Left ventricle myocardium superior (tissue), 1 donor: Measurements from ENCODE around the gene RCOR2. TPM values are rescaled to one million over a fixed set of nuclear protein-coding genes. Genes with fewer than 3 reads are reported as not detected.

ENCODE experiments used
- ATAC-seq: fragments of 200-7000 bp; cut with Tn5 transposase; one replicate; pipeline ENCODE4 v1.9.1; 2020; ENCODE audit warnings: mild to moderate bottlenecking, moderate library complexity
- DNase-seq: peaks from one replicate; pipeline ENCODE4 v3.0.0-alpha.2; 2020
- intact Hi-C: fragments of 100-400 bp; cut with micrococcal nuclease; formaldehyde crosslinking; loops from one replicate; pipeline ENCODE4 v1.11.0; 2022
- total RNA-seq: library from RNA; stranded (reverse); fragmentation: NEBNext Ultra II Directional; extraction: Animal tissue kit (Norgen Biotek cat#: 25700); gene quantifications from one replicate; pipeline ENCODE4 v1.2.1, GENCODE V29; 2021
- donor health status: DM: no; HTN: yes; CAD: no; lungs with severe emphysema.

RCOR2 gene
- total RNA-seq, 1 donor from 2014 or later = 14.5 TPM

- DNase-seq (no peak), ATAC-seq (no peak)
- intact Hi-C loops = no loop called here
Measured at GRCh38 chr11:63931876-63932275, 14.9 kb upstream of the RCOR2 start.

- intact Hi-C loops = no loop called here
- ATAC-seq (no peak), DNase-seq (no peak)
Measured at GRCh38 chr11:63931045-63931444, 14.1 kb upstream of the RCOR2 start.

- DNase-seq (no peak), ATAC-seq (no peak)
- intact Hi-C loops = no loop called here
Measured at GRCh38 chr11:63929616-63930015, 12.7 kb upstream of the RCOR2 start.

- intact Hi-C loops = no loop called here
- no peak for DNase-seq
- no peak for ATAC-seq
Measured at GRCh38 chr11:63923319-63923718, 6.4 kb upstream of the RCOR2 start.

DNA sequence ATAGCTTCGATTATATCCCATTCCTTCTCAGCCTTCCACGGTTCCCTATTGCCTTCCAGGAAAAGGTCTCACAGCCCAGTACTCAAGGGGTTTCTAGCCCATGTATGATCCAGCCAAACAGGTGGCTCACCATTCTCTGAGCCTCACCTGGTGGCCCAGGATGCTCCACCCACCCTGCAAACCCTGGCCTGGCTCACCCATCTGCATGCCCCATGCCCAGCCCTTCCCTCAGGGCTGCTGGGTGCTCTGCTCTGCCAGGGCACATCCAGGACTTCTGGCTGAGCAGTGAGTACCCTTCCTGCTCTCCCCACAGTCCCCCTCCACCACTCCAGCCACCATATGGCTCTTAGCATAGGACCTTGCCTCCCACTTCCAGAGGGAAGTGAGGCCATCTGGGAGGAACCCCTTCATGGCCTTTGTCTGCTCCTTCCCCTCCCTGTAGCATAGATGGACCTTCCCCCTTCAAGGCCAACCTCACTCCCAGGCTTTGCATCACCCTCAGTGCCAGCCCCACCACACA is 5.8 kb upstream of the RCOR2 start:
- intact Hi-C loops = no loop called here
- no peak for ATAC-seq
- no peak for DNase-seq

- peak; percentile 65 for DNase-seq
- ATAC-seq = no peak
- intact Hi-C loops = no loop called here
Measured at GRCh38 chr11:63920939-63921417, 4.0 kb upstream of the RCOR2 start.

DNA sequence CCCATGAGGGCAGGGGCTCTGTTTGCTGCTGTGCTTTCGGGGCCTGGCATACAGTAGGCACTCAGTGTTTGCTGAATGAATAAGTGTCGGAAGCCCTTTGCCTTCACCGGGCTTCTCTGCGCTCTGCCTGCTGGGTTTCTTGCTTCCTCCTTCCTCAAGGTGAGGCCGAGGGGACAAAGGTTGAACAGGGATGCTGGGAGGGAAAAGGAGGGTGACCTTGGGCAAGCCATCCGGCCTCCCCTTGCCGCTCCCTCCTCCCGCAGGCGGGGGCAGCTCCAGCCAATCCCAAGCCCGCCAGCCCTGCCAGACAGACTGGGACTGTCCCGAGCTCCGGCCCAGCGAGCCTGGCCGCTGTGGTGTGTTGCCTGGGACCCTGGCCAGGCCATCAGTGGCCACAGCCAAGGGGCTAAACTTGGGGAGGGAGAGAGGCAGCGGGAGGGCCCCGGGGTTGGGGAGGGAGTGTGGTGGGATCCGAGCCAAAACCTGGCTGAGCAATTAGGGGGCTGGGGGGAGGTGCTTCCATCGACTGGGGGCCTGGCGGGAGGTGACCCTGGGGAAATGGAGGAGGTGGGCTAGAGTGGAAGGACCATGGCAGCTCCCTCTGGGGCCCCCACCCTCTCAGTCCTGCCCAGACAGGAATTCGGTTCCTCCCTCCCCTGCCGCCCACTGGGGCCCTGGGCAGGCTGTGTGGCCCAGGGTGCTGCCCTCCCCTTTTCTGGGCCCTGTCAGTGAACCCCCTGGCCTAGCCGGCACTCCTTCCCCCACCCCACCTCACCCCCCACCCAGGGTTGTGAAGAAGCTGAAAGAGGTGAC is 3.4 kb upstream of the RCOR2 start:
- peak; percentile 72 for ATAC-seq
- intact Hi-C loops = no loop called here

GRCh38 chr11:63919267-63920125 is 2.5 kb upstream of the RCOR2 start:
- intact Hi-C loops = no loop called here
- ATAC-seq = peak; percentile 63
- peak; percentile 86 for DNase-seq

More for the DNA sequence above, 3.4 kb upstream of the RCOR2 start:
- DNase-seq = peak; percentile 95

GRCh38 chr11:63918507-63919191 is 1.7 kb upstream of the RCOR2 start:
- intact Hi-C loops = no loop called here
- no peak for ATAC-seq
- DNase-seq = no peak

DNA sequence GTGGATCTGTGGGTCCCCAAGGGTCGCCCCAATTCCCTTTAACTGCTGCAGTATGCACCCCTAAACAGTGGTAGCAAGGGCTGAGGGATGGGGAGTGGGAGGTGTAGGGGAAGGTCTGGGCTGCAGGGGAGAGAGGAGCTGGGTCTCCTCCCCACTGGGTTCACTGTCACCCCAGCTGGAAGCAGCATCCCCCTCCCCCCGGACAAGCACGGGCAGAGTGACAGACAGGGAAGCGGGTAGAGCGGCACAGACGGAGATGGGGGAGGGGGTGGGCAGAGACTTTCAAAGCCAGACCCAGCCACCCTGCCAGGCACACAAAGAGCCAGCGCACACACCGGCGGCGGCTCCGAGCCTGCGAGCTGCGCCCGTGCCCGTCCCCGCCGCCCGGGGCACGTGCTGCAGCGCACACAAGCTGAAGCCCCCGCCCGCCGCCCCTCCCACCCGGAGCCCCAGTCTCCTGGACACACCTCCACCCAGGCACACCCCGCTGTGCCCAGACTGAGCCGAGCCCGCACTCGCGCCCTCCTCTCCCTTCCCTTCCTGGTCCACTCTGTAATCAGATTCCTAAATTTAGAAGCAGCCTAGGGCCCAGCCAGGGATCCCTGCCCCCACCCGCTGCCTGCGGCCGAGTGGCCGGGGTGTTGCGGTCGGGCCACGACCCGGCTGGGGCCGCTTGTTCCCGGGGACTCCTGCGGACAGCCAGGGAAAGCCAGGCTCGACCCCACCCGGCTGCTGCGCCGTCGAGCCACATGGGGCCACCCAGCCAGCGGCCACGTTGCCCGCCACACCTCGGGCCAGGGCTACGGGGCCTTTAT is 935 bp upstream of the RCOR2 start:
- DNase-seq = peak; percentile 90
- ATAC-seq = peak; percentile 62
- intact Hi-C loops = no loop called here

DNA sequence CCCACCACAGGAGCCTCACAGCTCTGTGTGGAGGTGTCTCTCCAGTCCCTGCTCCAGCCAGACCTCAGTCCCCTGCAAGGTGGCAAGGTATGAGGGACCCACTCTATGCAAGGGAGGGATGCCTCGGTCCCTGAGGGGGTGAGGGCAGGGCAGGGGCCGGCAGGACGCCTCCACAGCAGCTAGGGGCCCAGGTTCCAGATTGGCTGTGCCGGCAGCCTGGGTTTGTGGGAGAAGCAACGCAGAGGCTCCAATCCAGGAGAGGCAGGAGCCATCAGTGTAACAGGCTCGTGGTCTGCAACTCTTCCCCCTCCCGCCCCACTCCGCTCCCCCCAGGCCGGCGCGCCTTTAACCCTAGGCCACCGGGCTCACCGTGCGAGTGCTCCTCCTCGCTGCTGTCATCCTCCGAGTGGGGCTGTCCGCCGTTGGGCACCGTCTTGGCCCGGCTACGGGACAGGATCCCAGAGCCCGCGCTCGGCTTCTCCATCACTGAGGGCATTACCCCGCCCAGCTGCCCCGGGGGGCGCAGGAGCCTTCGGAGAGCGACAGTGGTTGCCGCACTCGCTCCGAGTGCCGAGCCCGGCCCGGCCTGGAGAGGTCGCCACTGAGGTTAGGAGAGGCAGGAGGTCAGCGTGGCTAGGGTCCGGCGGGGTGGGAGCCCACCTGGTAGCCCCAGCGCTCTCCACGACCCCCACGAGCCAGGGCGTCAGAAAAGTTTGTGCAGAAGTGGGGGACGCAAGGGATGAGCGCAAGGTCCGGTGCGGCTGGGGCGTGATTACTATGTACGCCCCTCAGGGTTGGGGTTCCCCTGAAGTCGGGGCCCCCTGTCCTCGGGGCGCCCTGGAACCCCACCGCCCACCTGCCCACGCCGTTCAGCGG is 765 bp downstream of the RCOR2 start:
- intact Hi-C loops = no loop called here
- ATAC-seq = no peak
- DNase-seq = peak; percentile 75

GRCh38 chr11:63914896-63915691 is 1.9 kb downstream of the RCOR2 start:
- intact Hi-C loops = no loop called here
- no peak for ATAC-seq
- DNase-seq = no peak

- intact Hi-C loops = no loop called here
- ATAC-seq = no peak
Measured at GRCh38 chr11:63913866-63914830, 2.8 kb downstream of the RCOR2 start.

DNA sequence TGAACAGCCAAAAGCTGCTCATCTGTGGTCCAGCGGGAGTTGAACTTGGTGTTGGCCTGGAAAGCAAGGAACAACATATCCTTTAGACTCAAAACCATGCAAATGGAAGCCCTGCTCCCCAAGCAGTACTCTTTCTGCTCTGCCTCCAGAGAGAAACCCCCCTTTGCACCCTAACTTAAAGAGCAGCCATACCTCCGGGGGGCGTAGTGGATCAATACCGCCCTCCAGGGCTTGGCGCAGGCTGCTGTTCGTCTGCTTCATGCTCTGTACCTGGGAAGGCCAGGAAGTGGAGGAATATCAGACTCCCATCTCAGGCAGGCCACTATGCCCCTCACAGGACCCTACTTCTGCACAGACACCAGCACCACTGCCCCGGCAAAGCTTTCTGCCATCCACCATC is 4.3 kb downstream of the RCOR2 start:
- ATAC-seq = no peak
- intact Hi-C loops = no loop called here
- DNase-seq = no peak

More at GRCh38 chr11:63913866-63914830, 2.8 kb downstream of the RCOR2 start:
- DNase-seq = no peak

DNA sequence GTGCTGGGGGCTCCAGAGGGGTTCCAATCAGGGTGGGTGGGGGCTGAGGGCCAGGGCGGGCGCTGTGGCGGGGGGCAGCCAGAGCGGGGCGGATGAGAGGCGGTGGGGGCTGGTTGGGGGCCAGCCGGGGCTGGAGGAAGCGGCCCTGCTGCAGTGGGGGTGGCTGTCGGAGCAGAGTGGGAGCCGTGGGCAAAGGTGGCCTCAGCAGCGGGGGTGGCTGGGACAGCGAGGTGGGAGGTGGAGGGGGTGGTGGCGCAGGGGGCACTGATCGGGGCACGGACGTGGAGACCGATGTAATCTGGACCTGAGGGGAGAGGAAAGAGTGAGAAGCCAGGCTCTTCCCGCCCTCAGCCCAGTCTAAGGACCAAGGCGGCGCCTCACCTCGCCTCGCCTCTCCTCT is 5.1 kb downstream of the RCOR2 start:
- no peak for DNase-seq

GRCh38 chr11:63911440-63911839 is 5.5 kb downstream of the RCOR2 start:
- intact Hi-C loops = no loop called here
- ATAC-seq = no peak
- peak; percentile 49 for DNase-seq

More for the DNA sequence above, 5.1 kb downstream of the RCOR2 start:
- no peak for ATAC-seq
- intact Hi-C loops = no loop called here
